Prostate gland (tissue), 2 donors: ENCODE measurements around the gene OTUB2.

Source experiments
- POLR2A ChIP-seq: fragments of 450-650 bp; IDR thresholded peaks from one replicate; pipeline ENCODE4 v1.6.1; 2016; ENCODE audit warnings: antibody characterized with exemption, mild to moderate bottlenecking
- POLR2AphosphoS5 ChIP-seq: sonication (generic); formaldehyde crosslinking; IDR thresholded peaks from one replicate; pipeline ENCODE4 v1.6.1; 2017; ENCODE audit warnings: antibody characterized with exemption
- TF ChIP-seq, protein P1 (sequence below), 4 experiments: fragments of 200-600 bp in 2 of 4; fragments of 450-650 bp in 2 of 4; sonication (generic) in 2 of 4; IDR thresholded peaks; 1 replicate in 3 of 4; 2 replicates in 1 of 4; pipeline ENCODE4 v1.5.1; 2016 to 2019; ENCODE audit warnings: antibody characterized with exemption in 4 of 4, mild to moderate bottlenecking in 2 of 4, moderate library complexity in 2 of 4

DNA sequence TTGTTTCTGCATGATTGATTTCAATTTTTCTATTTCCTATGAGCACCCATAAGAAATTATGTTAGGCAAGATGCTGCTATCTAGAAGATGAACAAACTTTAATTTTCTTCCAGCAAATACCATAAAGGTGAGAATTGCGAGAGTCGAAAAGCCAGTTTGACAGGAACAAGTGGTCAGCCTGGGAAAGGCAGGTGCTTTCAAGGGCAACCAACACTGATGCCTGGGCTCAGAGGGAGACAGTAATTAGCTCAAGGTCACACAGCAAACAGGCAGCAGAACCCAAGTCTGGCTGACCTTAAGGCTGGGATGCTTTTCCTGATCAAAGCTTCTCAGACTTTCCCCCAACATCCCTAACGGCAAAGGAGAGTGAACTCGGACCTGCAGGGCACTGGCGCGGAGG, 6.8 kb upstream of the OTUB2 start:
- TF ChIP-seq, protein P1, sequence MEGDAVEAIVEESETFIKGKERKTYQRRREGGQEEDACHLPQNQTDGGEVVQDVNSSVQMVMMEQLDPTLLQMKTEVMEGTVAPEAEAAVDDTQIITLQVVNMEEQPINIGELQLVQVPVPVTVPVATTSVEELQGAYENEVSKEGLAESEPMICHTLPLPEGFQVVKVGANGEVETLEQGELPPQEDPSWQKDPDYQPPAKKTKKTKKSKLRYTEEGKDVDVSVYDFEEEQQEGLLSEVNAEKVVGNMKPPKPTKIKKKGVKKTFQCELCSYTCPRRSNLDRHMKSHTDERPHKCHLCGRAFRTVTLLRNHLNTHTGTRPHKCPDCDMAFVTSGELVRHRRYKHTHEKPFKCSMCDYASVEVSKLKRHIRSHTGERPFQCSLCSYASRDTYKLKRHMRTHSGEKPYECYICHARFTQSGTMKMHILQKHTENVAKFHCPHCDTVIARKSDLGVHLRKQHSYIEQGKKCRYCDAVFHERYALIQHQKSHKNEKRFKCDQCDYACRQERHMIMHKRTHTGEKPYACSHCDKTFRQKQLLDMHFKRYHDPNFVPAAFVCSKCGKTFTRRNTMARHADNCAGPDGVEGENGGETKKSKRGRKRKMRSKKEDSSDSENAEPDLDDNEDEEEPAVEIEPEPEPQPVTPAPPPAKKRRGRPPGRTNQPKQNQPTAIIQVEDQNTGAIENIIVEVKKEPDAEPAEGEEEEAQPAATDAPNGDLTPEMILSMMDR (IDR thresholded peaks at IDR 0.05) = no peak
- TF ChIP-seq POLR2AphosphoS5 (peak; percentile 15), POLR2A (no peak)
